Measurements from ENCODE around the gene SH2D3C.

SH2D3C gene

GRCh38 chr9:127693697-127694096 lies 84.8 kb downstream of the SH2D3C start:
- no peak for DNase-seq

- DNase-seq = no peak
Measured at GRCh38 chr9:127693143-127693542, 85.3 kb downstream of the SH2D3C start.

GRCh38 chr9:127692071-127692470 lies 86.4 kb downstream of the SH2D3C start:
- no peak for DNase-seq

GRCh38 chr9:127690735-127691134 lies 87.7 kb downstream of the SH2D3C start:
- DNase-seq = no peak

GRCh38 chr9:127689329-127690000 lies 89.0 kb downstream of the SH2D3C start:
- DNase-seq = no peak

Measured in amniotic stem cell (primary cell).